ENCODE results near the gene C6orf132. TPM values are rescaled to one million over a fixed set of nuclear protein-coding genes. Genes with fewer than 3 reads are reported as not detected.

C6orf132 gene
- total and polyA plus RNA-seq, 9 of the 15 experiments (the other 6 are each of a cell fraction or from before 2014, with no cell fraction given): 0.06 to 0.35 (median 0.14) TPM

DNA sequence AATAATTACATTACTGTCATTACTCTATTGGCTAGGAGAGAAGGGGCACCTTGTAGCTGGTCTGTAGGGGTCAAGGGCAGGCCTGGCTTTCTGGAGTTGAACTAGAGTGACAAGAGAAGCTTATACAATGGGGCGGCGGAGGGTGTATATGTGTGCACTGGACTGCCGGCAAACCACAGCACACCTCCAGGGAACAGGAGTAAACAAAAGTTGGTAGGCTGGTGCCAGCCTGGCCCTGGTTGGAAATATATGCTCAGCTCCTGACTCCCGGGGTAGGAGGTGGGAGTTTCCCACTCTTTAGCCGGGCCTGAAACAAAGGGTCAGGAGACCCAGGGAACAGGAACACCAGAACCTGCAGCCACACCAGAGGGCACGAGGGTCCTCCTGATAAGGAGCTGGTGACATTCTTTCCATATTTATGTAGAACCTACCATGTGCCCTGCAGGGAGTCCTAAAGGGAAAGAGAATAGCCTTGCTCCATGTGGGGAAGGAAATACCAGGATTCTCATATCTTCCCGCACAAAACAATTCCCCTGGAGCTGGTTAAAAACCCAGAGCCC, 5.1 kb downstream of the C6orf132 start (continued):
- 0 out of 2 replicates have a peak, but pooled peaks have one; percentile 22 for TF ChIP-seq ZBTB7A (IDR thresholded peaks at IDR 0.05; ENCODE audit: borderline replicate concordance, control insufficient read depth, low read depth, low read length)
- TF ChIP-seq POLR2B (IDR thresholded peaks at IDR 0.05; ENCODE audit: low read depth, partially characterized antibody): no peak
- TF ChIP-seq, protein P1, sequence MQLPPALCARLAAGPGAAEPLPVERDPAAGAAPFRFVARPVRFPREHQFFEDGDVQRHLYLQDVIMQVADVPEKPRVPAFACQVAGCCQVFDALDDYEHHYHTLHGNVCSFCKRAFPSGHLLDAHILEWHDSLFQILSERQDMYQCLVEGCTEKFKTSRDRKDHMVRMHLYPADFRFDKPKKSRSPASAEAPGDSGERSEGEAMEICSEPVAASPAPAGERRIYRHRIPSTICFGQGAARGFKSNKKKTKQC (CRISPR knock-in tag; IDR thresholded peaks at IDR 0.05): no peak

DNA sequence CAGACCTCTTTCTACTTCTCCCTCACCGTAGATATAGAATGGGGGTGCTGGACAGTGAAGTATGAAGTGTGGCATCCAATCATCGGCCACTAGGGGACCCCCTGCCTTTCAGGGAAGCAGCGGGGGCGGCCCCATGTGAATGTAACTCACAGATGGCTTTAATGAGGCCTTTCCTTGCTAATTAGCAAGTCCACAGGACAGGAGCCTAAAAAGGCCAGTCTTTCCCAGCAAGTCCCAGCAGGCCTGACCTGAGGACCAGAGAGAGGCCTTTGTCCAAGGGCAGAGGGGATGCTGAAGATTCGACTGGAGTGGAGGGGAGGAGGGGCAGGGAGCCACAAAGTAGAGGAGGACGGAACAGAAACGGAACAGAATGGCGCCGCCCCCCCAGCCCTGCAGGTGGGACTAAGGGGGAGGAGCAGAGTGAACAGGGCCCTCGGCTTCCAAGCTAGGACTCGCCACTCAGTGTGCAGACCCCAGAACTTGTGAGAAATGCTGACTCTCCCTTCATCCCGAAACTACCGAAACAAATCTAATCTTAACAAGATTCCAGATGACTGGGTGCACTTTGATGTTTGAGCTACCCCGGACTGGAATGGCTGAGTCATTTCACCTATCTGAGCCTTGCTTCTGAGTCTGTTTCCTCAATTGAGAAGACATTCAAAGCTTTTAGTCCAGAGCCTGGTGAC, 5.8 kb downstream of the C6orf132 start:
- POLR2A ChIA-PET: interaction anchor here (0.7 to 1.6 kb wide), 14 partner anchors 8 to 192 kb away, joined by 3 to 8 read pairs (median 4); no protein-coding TSS in a partner anchor
- intact Hi-C loops (cut with micrococcal nuclease): loop anchor here (1.0 to 2.0 kb wide), 3 partner anchors 30 to 94 kb away; no protein-coding TSS in a partner anchor
- TF ChIP-seq, protein P2, sequence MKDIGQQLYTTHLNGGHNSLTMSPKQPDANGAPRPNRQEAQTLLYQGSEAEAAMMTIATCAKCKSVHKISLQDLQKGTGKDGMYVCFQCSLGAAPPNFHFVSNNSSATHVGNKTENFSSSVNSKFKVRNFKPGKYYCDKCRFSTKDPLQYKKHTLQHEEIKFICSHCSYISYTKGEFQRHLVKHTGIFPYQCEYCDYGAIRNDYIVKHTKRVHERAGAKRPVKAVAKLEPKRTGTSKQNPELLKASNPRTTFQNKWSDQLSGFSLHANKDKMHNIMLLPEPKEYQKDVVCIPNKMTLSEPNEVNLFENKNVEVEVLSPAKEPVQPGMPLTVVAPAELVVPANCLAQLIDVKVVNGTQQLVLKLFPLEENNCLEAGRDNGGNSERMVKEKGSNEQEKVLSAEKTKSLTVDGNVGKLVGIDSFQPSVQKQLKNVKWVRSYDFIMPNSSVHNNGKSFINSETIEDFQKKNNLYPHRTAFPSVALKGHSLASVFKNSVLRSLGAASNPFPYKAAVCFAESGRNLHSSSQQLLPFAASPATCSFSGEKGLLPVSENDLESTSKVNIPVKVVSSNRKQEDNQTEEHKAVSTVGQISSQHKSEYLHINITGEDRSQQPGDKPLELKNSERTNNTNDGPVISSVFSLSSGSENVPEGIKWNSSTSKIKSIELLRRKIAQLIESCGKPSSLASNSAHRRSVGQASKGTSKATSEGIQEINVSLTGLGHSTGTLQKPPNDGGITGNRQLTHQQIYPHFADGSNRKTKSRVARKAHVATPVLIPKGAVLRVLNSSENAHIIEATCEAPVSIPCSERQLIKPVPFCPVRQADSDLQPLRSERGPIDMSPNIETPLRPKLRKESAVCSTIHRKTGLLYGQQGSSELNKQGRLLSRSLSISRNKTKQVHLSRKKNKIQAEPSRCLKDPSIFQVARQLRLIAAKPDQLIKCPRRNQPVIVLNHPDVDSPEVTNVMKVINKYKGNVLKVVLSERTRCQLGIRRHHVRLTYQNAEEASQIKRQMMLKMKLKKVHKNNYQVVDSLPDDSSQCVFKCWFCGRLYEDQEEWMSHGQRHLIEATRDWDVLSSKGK (CRISPR knock-in tag; IDR thresholded peaks at IDR 0.05): no peak
- no peak for TF ChIP-seq DDX20 (tag; IDR thresholded peaks at IDR 0.05; ENCODE audit: low read depth)
- TF ChIP-seq, protein P3, sequence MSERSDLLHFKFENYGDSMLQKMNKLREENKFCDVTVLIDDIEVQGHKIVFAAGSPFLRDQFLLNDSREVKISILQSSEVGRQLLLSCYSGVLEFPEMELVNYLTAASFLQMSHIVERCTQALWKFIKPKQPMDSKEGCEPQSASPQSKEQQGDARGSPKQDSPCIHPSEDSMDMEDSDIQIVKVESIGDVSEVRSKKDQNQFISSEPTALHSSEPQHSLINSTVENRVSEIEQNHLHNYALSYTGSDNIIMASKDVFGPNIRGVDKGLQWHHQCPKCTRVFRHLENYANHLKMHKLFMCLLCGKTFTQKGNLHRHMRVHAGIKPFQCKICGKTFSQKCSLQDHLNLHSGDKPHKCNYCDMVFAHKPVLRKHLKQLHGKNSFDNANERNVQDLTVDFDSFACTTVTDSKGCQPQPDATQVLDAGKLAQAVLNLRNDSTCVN (CRISPR knock-in tag; IDR thresholded peaks at IDR 0.05): no peak; the same call in 1 of the 2 replicates
- peak; percentile 92 for TF ChIP-seq MAFF (IDR thresholded peaks at IDR 0.05; ENCODE audit: low read length)
- TF ChIP-seq, protein P4, sequence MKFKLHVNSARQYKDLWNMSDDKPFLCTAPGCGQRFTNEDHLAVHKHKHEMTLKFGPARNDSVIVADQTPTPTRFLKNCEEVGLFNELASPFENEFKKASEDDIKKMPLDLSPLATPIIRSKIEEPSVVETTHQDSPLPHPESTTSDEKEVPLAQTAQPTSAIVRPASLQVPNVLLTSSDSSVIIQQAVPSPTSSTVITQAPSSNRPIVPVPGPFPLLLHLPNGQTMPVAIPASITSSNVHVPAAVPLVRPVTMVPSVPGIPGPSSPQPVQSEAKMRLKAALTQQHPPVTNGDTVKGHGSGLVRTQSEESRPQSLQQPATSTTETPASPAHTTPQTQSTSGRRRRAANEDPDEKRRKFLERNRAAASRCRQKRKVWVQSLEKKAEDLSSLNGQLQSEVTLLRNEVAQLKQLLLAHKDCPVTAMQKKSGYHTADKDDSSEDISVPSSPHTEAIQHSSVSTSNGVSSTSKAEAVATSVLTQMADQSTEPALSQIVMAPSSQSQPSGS (CRISPR knock-in tag; IDR thresholded peaks at IDR 0.05): no peak
- TF ChIP-seq, protein P5, sequence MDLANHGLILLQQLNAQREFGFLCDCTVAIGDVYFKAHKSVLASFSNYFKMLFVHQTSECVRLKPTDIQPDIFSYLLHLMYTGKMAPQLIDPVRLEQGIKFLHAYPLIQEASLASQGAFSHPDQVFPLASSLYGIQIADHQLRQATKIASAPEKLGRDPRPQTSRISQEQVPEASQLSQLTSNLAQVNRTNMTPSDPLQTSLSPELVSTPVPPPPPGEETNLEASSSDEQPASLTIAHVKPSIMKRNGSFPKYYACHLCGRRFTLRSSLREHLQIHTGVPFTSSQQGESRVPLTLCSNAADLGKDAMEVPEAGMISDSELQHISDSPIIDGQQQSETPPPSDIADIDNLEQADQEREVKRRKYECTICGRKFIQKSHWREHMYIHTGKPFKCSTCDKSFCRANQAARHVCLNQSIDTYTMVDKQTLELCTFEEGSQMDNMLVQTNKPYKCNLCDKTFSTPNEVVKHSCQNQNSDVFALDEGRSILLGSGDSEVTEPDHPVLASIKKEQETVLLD (IDR thresholded peaks at IDR 0.05): peak; percentile 52; the same call in 1 of the 2 replicates
- TF ChIP-seq HDAC2 (IDR thresholded peaks at IDR 0.05): peak; percentile 52; the same call in 1 of the 2 replicates

More for the DNA sequence above, 5.8 kb downstream of the C6orf132 start:
- H2AFZ ChIP-seq (ENCODE audit: low read depth, low read length): peak overlapping the region; percentile 89
- peak overlapping the region; percentile 39 to 54 for H3K9ac ChIP-seq (ENCODE audit: insufficient read depth in 1 of 2, low read depth in 2 of 2, low read length in 2 of 2)
- no peaks in the 10 kb centered on the region for H3K36me3 ChIP-seq (ENCODE audit: control insufficient read depth, insufficient read depth, low read length)
- H3K9me3 ChIP-seq (replicated peaks; ENCODE audit: control insufficient read depth, insufficient read depth, low read depth, low read length): no peaks in the 10 kb centered on the region
- peak overlapping the region; percentile 69 for H3K4me2 ChIP-seq (ENCODE audit: insufficient read depth, low read length)
- FAIRE-seq: peak; percentile 97
- WGBS (ENCODE audit: insufficient coverage, low coverage, missing lambda C conversion rate): 4% methylated on average over 14 of the region's 14 CpGs
- H3K27me3 ChIP-seq (ENCODE audit: control insufficient read depth in 2 of 2, insufficient read depth in 2 of 2, low read length in 2 of 2): no peaks in the 10 kb centered on the region
- in situ Hi-C loops (cut with MboI): no loop called here
- H3K9me1 ChIP-seq (ENCODE audit: control insufficient read depth, insufficient read depth, low read length): no peaks in the 10 kb centered on the region
- peaks cover 34 to 46% of the 10 kb centered on the region in 2 experiments for H3K4me1 ChIP-seq (replicated peaks in 1 of 2; ENCODE audit: control insufficient read depth in 2 of 2, insufficient read depth in 2 of 2, low read length in 2 of 2)
- H3K79me2 ChIP-seq (ENCODE audit: control insufficient read depth, insufficient read depth, low read length): no peaks in the 10 kb centered on the region
- H4K20me1 ChIP-seq (replicated peaks; ENCODE audit: control insufficient read depth, insufficient read depth, low read length): no peaks in the 10 kb centered on the region
- H3K27ac ChIP-seq (ENCODE audit: extremely low read depth, low read depth, low read length): peak overlapping the region; percentile 70
- CTCF ChIA-PET (ENCODE audit: low intra/inter-chr PET ratio): no interaction called here
- ATAC-seq: peak; percentile 83
- peak; percentile 88 to 91 (median 88) for DNase-seq (ENCODE audit: extremely low read depth in 1 of 4, low spot score in 3 of 4)
- no TSS peak for BruUV-seq (replicated peaks)
- 0 out of 2 replicates have a peak overlapping the region, but pooled peaks have one; percentile 1 for H3K4me3 ChIP-seq

All from K562 (cell line).